ENCODE data around the gene GPC6. TPM values are rescaled to one million over a fixed set of nuclear protein-coding genes. Genes with fewer than 3 reads are reported as not detected.

The GPC6 gene
- total and polyA plus RNA-seq, 2 donors (not counting 3 experiments of a cell fraction or from before 2014, with no cell fraction given), result 0.01 TPM; not detected in 1

DNA sequence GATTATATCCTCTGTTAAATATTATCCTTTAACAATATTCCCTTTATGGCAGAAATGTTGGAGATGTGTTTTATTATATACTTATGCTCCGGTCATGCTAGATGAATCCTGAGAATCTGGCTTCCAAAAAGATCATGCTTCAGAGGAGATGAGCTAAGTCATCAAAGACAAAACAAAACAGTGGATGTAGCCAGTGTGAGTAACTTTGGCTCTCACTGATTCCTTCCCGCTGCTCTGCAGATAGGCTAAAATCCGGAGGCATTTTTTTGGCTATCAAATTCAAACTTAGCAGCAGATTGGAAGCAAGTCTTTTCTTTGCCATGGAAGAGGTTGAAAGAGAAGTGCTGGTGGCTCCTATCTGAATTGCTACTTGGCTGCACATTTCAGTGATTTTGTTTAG lies 295.9 kb downstream of the GPC6 start:
- Histone ChIP-seq H3K4me1 (ENCODE audit: control insufficient read depth, extremely low read depth, insufficient read depth, low read length) (no peaks in the 10 kb centered on the region), H3K4me3 (replicated peaks in 1 of 3; ENCODE audit: insufficient read depth in 1 of 3, low read depth in 1 of 3, low read length in 3 of 3) (no peak overlapping the region), H3K4me2 (ENCODE audit: insufficient read depth, low read length) (no peak overlapping the region), H3K9me1 (replicated peaks; ENCODE audit: control insufficient read depth, extremely low read depth, insufficient read depth, low read length) (no peaks in the 10 kb centered on the region), H2AFZ (ENCODE audit: low read depth, low read length) (no peak overlapping the region), H4K20me1 (replicated peaks; ENCODE audit: control insufficient read depth, extremely low read depth, insufficient read depth, low read length) (no peaks in the 10 kb centered on the region), H3K36me3 (ENCODE audit: control insufficient read depth in 2 of 2, extremely low read depth in 1 of 2, insufficient read depth in 2 of 2, low read length in 2 of 2) (no peaks in the 10 kb centered on the region), H3K9me3 (replicated peaks; ENCODE audit: control insufficient read depth, insufficient read depth, low read length) (peaks cover 2% of the 10 kb centered on the region), H3K79me2 (ENCODE audit: control insufficient read depth, insufficient read depth, low read length) (no peaks in the 10 kb centered on the region), H3K27me3 (ENCODE audit: control insufficient read depth in 2 of 2, insufficient read depth in 2 of 2, low read length in 2 of 2) (no peaks in the 10 kb centered on the region), H3K27ac (ENCODE audit: insufficient read depth, low read depth, low read length) (no peak overlapping the region), H3K9ac (replicated peaks; ENCODE audit: extremely low read depth, insufficient read depth, low read length) (no peak overlapping the region)
- TF ChIP-seq POLR2AphosphoS5 (IDR thresholded peaks at IDR 0.05; ENCODE audit: insufficient read depth, low read depth, low read length), result no peak
- TF ChIP-seq, protein P1, sequence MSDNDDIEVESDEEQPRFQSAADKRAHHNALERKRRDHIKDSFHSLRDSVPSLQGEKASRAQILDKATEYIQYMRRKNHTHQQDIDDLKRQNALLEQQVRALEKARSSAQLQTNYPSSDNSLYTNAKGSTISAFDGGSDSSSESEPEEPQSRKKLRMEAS (IDR thresholded peaks at IDR 0.05; ENCODE audit: insufficient read depth, insufficient read length), result no peak
- no peak for TF ChIP-seq JUN (IDR thresholded peaks at IDR 0.05; ENCODE audit: borderline replicate concordance, insufficient read depth, insufficient read length, low read depth)
- TF ChIP-seq GATA2 (IDR thresholded peaks at IDR 0.05; ENCODE audit: insufficient read depth, insufficient read length, low read depth, low read length), result no peak
- TF ChIP-seq EZH2 (IDR thresholded peaks at IDR 0.05; ENCODE audit: borderline replicate concordance, low read depth, low read length, severe bottlenecking), result no peak
- TF ChIP-seq, protein P2, sequence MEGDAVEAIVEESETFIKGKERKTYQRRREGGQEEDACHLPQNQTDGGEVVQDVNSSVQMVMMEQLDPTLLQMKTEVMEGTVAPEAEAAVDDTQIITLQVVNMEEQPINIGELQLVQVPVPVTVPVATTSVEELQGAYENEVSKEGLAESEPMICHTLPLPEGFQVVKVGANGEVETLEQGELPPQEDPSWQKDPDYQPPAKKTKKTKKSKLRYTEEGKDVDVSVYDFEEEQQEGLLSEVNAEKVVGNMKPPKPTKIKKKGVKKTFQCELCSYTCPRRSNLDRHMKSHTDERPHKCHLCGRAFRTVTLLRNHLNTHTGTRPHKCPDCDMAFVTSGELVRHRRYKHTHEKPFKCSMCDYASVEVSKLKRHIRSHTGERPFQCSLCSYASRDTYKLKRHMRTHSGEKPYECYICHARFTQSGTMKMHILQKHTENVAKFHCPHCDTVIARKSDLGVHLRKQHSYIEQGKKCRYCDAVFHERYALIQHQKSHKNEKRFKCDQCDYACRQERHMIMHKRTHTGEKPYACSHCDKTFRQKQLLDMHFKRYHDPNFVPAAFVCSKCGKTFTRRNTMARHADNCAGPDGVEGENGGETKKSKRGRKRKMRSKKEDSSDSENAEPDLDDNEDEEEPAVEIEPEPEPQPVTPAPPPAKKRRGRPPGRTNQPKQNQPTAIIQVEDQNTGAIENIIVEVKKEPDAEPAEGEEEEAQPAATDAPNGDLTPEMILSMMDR (IDR thresholded peaks at IDR 0.05; ENCODE audit: extremely low read depth in 1 of 2, insufficient read depth in 1 of 2, low read depth in 1 of 2, low read length in 2 of 2), result no peak
- DNase-seq (ENCODE audit: low read depth, low spot score), result no peak
- ChIA-PET POLR2A (no interaction called here), CTCF (interaction anchor here (0.7 kb wide), 1 partner anchor 15 kb away, joined by 3 read pairs; no protein-coding TSS in a partner anchor)
- intact Hi-C loops (cut with micrococcal nuclease), result no loop called here
- FAIRE-seq, result no peak
- dilution Hi-C loops (cut with MboI; ENCODE audit: extremely low pct_ligation_motif_present, low sequenced_read_pairs), result no loop called here
- BruUV-seq (replicated peaks), result no TSS peak

Data from endothelial cell of umbilical vein (primary cell).